Cardiac septum (tissue), 1 donor: ENCODE data around the gene KCND2. TPM values are rescaled to one million over a fixed set of nuclear protein-coding genes. Genes with fewer than 3 reads are reported as not detected.
"Not testable (repeated sequence)": the region's sequence is repeated elsewhere in the genome, so short reads cannot be mapped to it uniquely, and the experiment has no call there.

Experiments used
- DNase-seq: peaks from one replicate; pipeline ENCODE4 v3.0.0-alpha.2; 2020; ENCODE audit warnings: low spot score
- intact Hi-C: fragments of 100-400 bp; cut with DNase I; formaldehyde crosslinking; loops from one replicate; pipeline ENCODE4 v1.14.0; 2022
- total RNA-seq: library from RNA; stranded (reverse); fragmentation: NEBNext Ultra II Directional; extraction: Animal tissue kit (Norgen Biotek cat#: 25700); gene quantifications from one replicate; pipeline ENCODE4 v1.2.1, GENCODE V29; 2021
- donor health status: DM: no; HTN: no; CAD: no.

KCND2 gene
- total RNA-seq, 1 donor from 2014 or later, result 0.22 TPM

- intact Hi-C loops, result loop anchor here (10.0 kb wide), 1 partner anchor 1276 kb away; no protein-coding TSS in a partner anchor
These were observed 277.6 kb downstream of the KCND2 start for GRCh38 chr7:120550494-120551048.

GRCh38 chr7:120553491-120553890, 280.5 kb downstream of the KCND2 start:
- intact Hi-C loops, result loop anchor here (10.0 kb wide), 1 partner anchor 1279 kb away; no protein-coding TSS in a partner anchor
- no peak for DNase-seq

More at GRCh38 chr7:120550494-120551048, 277.6 kb downstream of the KCND2 start:
- no peak for DNase-seq

GRCh38 chr7:120554960-120555571, 282.1 kb downstream of the KCND2 start:
- no peak for DNase-seq
- intact Hi-C loops, result loop anchor here (10.0 kb wide), 1 partner anchor 1280 kb away; no protein-coding TSS in a partner anchor

- DNase-seq, result no peak
- intact Hi-C loops, result no loop called here
These were observed 291.2 kb downstream of the KCND2 start for GRCh38 chr7:120564145-120564544.

DNA sequence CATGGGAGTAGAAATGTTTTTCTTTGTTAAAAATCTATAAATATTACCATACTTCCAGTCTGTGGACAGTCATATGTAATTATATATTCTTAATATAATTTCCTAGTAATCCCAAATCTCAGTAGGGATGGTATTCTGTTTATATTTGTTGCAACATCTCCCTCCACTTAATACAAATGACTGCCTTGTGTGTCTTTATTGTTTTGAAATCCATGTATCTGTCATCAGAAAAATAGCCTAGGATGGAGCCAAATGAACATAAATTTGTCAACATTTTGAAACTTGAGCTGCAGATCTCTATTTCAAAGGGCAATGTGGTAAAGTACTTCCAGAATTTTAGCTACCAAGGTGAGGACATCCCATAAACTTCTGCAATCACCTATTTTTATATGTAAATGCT, 294.2 kb downstream of the KCND2 start:
- intact Hi-C loops, result no loop called here
- no peak for DNase-seq

GRCh38 chr7:120578657-120579056, 305.7 kb downstream of the KCND2 start:
- intact Hi-C loops, DNase-seq: not testable (repeated sequence)

DNA sequence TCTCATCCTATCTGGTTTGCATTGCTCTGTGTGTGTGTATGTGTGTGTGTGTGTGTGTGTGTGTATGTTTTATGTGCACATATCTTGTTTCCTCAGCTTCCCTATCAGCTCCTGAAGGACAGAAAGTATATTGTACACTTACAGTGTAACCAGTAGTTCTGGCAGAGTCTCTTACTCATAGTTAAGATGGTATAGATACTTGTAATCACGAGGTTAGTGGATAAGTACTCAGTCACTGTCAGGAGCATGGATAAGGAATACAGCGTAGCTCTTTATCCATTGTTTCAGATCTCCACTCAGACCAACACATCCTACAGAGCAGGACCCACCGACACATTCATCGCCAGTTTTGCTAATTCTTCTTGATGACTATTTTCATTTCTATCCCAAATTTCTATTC, 309.9 kb downstream of the KCND2 start:
- no peak for DNase-seq
- intact Hi-C loops, result no loop called here

DNA sequence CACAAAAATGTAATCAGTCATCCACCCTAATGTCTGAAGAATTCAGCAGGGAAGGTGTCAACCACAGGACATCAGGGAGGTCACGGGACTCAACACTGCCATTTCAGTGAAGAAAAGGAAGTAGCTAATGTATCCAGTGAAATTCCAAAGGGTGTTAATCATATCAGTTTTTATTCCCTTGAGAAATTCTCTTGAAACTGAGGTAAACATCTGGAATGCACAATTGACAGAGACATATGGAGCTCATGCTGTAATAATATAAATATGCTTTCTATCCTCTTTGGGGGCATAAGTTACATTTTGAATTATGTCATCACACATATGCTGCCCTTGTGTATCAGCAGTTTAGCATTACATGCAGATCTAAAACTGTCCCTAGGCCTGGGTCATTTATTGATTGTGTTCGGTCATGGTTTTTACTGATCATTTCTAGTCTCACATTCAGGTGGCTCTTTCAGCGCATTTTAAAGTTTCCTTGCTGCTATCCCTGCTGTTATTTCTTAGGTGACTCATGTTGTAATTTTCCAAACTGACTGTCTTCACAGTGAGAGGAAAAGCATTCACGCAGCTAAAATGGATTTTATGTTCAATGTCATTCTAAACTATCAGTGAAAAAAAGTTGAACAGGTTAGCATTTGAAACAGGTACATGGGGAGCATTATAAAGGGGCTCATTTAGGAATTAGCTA, 311.1 kb downstream of the KCND2 start:
- intact Hi-C loops, result no loop called here
- no peak for DNase-seq

DNA sequence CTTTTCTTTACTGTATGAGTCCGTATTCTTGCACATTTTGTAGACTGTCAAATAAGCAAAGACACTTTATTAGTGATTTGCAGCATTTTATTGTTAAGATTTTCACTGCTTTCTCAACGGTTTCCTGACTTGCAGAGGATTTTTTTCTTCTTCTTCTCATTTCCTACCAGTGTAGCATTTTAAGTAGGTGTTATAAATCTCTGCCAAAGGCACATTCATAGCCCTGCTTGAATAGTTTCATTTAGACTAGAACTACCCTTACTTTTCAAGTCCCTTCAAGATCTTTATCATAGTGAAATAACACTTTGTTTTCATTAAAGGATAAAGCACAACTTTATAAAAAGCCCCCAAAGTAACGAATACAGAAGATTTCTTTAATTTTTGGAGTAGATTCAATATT, 313.6 kb downstream of the KCND2 start:
- intact Hi-C loops, result no loop called here
- DNase-seq, result no peak

DNA sequence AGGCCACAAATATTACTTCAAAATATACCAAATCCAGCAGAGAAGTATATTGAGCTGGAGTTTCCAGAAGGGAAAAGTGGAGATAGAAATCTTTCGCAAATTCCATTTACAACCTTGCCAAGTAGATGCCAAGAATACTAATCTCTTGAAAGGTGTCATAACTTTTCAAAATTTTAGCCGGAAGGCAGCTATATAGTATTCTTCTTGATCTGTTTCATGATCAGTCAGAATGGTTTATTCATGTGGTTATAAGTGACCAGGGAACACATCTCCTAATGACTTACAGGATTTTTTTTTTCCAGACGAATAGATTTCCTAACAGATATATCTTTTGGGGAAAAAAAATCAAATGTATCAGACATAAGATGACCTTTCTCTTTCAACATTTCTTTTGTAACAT, 314.3 kb downstream of the KCND2 start:
- intact Hi-C loops, result no loop called here

DNA sequence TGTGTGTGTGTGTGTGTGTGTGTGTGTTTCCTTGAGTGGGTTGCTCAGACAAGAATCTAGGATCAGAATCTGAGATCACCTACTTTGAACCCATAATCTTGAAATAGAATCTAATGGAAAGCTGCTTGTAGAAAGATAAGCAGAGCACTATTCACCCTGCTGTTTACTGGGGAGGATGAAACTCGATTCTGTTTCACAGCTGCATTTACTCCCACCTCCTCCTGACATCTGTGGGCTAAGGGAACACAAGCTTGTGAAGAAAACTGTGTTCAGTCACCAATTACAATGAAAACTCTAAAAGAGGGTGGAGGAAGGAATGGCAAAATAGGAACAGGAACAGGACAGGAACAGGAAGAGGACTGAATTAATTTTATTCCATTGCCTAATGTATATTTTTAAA, 315.4 kb downstream of the KCND2 start:
- intact Hi-C loops, result no loop called here
- no peak for DNase-seq

More for the DNA sequence above, 314.3 kb downstream of the KCND2 start:
- DNase-seq, result no peak

- no peak for DNase-seq
These were observed 315.9 kb downstream of the KCND2 start for GRCh38 chr7:120588862-120589261.

GRCh38 chr7:120600607-120601006, 327.6 kb downstream of the KCND2 start:
- DNase-seq, result no peak
- intact Hi-C loops, result no loop called here

More at GRCh38 chr7:120588862-120589261, 315.9 kb downstream of the KCND2 start:
- intact Hi-C loops, result no loop called here

DNA sequence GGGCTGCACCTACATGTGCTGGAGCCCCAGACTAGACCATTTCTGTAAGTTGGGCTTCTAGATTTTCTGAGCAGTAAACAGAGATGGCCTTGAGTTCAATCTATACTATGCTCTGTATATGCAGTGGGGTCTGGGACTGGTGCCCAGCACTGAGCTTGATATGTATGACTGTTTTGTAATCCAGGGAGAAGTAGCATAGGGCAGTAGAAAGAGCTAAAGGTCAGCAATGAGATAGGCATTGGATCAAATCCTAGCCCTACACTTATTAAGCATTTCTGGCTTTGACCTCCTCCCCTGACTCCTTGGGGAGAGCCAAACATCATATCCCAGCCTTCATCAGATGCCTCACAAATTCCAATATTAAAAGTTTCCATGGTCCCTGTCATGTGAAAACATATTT, 330.4 kb downstream of the KCND2 start:
- intact Hi-C loops, result no loop called here

DNA sequence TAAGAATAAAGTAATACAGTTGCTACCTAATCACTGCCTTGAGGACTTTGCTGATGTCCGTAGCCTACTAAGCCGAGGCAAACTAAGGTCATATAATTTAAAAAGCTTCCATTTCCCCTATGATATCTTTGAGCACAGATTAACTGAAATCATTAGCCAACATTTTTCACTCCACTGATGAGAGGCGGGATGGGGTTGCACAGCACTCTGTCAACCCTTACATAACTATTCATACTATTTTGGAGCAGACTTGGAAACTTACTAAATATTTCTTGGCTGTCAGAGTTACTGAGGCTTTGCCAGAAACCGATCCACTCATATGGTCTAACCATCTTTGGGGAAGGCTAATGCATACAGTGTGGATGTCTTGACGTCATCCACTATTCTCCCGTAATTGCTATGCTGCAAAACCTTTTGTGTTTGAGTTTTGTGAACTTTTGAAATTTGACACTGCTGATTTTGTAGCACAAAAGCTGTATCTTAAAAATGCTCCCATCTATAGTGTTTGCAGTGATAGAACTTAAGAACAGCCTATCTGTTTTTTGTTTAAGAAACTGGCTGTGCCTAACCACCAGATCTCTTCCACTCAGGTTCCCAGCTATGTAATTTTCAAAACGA, 336.3 kb downstream of the KCND2 start:
- intact Hi-C loops, result no loop called here
- DNase-seq, result no peak

More for the DNA sequence above, 330.4 kb downstream of the KCND2 start:
- DNase-seq, result no peak

GRCh38 chr7:120611975-120612374, 339.0 kb downstream of the KCND2 start:
- intact Hi-C loops, result no loop called here
- DNase-seq, result no peak

DNA sequence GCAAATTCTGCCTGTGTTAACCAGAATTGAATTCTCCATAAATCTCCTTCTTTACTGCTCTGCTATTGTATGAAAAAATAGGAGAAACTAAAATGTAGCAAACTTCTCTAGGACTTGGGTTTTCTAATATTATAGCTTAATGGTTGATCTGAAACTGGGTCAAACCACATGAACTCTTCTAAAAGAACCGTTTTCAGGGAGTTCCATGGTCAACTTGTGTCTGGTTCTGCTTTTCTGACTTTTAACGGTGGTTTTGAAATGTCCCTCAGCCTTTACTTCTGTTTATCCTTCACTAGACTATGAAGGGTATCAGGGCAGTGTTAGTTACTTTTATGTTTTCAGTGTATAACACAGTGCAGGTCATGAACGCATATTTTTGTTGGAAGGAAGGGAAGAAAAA, 342.7 kb downstream of the KCND2 start:
- no peak for DNase-seq
- intact Hi-C loops, result no loop called here

GRCh38 chr7:120617275-120617674, 344.3 kb downstream of the KCND2 start:
- intact Hi-C loops, result no loop called here
- DNase-seq, result no peak

- intact Hi-C loops, result no loop called here
- DNase-seq, result no peak
These were observed 355.3 kb downstream of the KCND2 start for GRCh38 chr7:120628251-120628650.

GRCh38 chr7:120639884-120640283, 366.9 kb downstream of the KCND2 start:
- DNase-seq, result no peak
- intact Hi-C loops, result no loop called here
